Measurements from ENCODE around the gene INO80D. TPM values are rescaled to one million over a fixed set of nuclear protein-coding genes. Genes with fewer than 3 reads are reported as not detected.
"Not testable (repeated sequence)": the region's sequence is repeated elsewhere in the genome, so short reads cannot be mapped to it uniquely, and the experiment has no call there.

INO80D gene, protein sequence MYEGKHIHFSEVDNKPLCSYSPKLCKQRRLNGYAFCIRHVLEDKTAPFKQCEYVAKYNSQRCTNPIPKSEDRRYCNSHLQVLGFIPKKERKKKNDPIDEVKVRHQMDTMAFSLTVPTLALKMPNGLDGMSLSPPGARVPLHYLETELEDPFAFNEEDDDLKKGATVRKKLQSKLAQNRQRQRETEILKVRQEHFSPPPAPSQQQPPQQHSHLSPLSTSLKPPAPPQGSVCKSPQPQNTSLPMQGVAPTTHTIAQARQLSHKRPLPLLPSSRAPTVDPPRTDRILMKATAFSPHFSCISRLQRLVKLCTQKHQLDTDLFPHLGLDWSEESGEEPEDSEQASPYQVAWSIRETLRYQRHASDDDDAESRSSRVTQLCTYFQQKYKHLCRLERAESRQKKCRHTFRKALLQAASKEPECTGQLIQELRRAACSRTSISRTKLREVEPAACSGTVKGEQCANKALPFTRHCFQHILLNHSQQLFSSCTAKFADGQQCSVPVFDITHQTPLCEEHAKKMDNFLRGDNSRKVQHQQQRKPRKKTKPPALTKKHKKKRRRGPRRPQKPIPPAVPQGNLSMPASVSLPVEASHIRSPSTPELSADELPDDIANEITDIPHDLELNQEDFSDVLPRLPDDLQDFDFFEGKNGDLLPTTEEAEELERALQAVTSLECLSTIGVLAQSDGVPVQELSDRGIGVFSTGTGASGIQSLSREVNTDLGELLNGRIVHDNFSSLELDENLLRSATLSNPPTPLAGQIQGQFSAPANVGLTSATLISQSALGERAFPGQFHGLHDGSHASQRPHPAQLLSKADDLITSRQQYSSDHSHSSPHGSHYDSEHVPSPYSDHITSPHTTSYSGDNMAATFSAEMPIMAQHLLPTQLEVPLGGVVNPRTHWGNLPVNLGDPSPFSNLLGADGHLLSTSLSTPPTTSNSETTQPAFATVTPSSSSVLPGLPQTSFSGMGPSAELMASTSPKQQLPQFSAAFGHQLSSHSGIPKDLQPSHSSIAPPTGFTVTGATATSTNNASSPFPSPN
- polyA plus RNA-seq (2013) = 4.9 and 5.7 TPM in 2 replicates

DNA sequence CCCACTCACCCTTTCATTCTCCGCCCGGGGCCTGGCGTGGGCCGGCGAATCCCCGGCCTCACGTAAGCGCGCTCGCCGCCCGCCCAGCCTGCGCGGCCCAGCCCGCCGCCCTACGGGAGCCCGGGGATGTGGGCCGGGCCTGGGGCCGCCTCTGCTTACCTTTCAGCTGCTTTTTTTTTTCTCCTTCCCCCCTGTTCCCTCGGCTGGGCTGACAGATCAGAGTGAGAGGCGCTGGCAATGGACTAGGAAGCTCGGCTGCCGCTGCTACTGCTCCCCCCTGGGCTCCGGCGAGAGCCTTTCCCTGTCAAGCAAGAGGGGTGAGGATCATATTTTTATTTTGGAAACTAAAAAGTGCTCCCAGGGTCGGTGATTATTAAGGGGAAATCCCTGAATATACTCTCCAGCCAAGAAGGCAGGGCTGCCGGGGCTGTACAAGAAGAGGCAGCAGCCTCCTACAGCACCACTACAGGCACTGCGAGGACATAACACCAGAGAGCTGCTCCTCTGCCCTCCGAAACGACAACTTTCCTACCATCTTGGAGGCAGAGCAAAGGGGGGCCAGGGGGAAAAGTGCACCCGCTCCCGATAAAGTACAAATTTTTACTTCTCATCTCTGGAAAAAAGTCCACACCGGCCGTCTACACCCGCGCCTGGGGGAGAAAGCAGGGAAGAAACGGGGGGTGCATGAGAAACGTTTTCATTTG lies at the start of gene INO80D:
Gene INO80D, minus strand, starts transcription at position 433 of the 704 bp plus-strand sequence. CDS start 23,158 bp downstream, outside the sequence.
- Histone ChIP-seq H3K79me2 (ENCODE audit: control insufficient read depth, insufficient read depth, low read length, poor library complexity) (peaks cover 11% of the 10 kb centered on the region), H3K23ac (ENCODE audit: low read length) (no peak within 1 kb of the TSS), H2AK5ac (ENCODE audit: low read length) (peak within 1 kb of the TSS; percentile 70), H3K18ac (ENCODE audit: low read length) (peak within 1 kb of the TSS; percentile 94), H3K36me3 (ENCODE audit: control insufficient read depth in 1 of 2, insufficient read depth in 2 of 2, low read length in 2 of 2) (no peaks in the 10 kb centered on the region), H3K4me2 (ENCODE audit: low read length) (peak within 1 kb of the TSS; percentile 100), H3K4me3 (ENCODE audit: low read depth, low read length) (peak within 1 kb of the TSS; percentile 87), H2BK5ac (ENCODE audit: low read depth, low read length, poor library complexity) (peak within 1 kb of the TSS; percentile 98), H3K9me3 (ENCODE audit: insufficient read depth, low read depth, low read length) (no peaks in the 10 kb centered on the region), H3K27me3 (ENCODE audit: insufficient read depth, low read length) (no peaks in the 10 kb centered on the region), H2BK120ac (ENCODE audit: insufficient read depth, low read length, poor library complexity) (peak within 1 kb of the TSS; percentile 98), H3K14ac (ENCODE audit: low read length) (peak within 1 kb of the TSS; percentile 99), H3K4me1 (ENCODE audit: control insufficient read depth in 1 of 2, insufficient read depth in 2 of 2, low read length in 2 of 2) (peaks cover 2 to 4% of the 10 kb centered on the region in 2 experiments), H4K91ac (ENCODE audit: low read depth, low read length) (peak within 1 kb of the TSS; percentile 99), H4K8ac (ENCODE audit: low read depth, low read length) (peak within 1 kb of the TSS; percentile 100), H3K27ac (ENCODE audit: low read depth, low read length) (peak within 1 kb of the TSS; percentile 97), H3K79me1 (ENCODE audit: low read length) (peaks cover 15% of the 10 kb centered on the region), H2BK12ac (ENCODE audit: low read length) (no peak within 1 kb of the TSS), H3K9ac (ENCODE audit: low read length) (peak within 1 kb of the TSS; percentile 100), H2AFZ (ENCODE audit: insufficient read depth, low read length, poor library complexity) (peak within 1 kb of the TSS; percentile 96), H4K12ac (ENCODE audit: low read depth, low read length) (peak within 1 kb of the TSS; percentile 100), H3K4ac (ENCODE audit: low read depth, low read length) (peak within 1 kb of the TSS; percentile 93)
- DNase-seq = peak; percentile 72 to 80
- no CpG with 5 or more reads among the region's 39 CpGs for WGBS (ENCODE audit: extremely low coverage, insufficient coverage, insufficient read length)

DNA sequence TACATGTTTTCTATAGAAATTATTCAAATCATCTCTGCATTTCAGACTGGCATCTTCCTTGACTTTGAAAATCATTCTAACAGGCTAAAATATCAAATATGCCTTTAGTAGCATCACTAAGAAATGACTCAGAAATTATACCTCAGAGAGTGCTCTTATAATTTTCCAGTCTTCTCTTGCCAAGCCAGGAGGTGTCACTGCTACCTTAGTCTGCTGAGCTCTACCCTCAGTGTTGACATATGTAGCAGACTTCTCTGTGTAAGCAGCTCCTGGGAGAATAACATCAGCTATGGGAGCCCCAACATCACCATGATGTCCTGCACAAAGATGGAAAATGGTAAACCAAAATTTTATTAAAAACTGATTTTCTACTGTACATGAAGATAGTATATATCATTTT lies 41.7 kb upstream of the INO80D start:
- Histone ChIP-seq H4K91ac (ENCODE audit: low read depth, low read length) (no peak overlapping the region), H3K9ac (ENCODE audit: low read length) (no peak overlapping the region), H3K4ac (ENCODE audit: low read depth, low read length) (no peak overlapping the region), H3K9me3 (ENCODE audit: insufficient read depth, low read depth, low read length) (no peaks in the 10 kb centered on the region), H3K18ac (ENCODE audit: low read length) (no peak overlapping the region), H2BK5ac (ENCODE audit: low read depth, low read length, poor library complexity) (no peak overlapping the region), H3K4me2 (ENCODE audit: low read length) (no peak overlapping the region), H3K36me3 (ENCODE audit: control insufficient read depth in 1 of 2, insufficient read depth in 2 of 2, low read length in 2 of 2) (peaks cover 28 to 31% of the 10 kb centered on the region in 2 experiments), H3K79me1 (ENCODE audit: low read length) (no peaks in the 10 kb centered on the region), H3K79me2 (ENCODE audit: control insufficient read depth, insufficient read depth, low read length, poor library complexity) (no peaks in the 10 kb centered on the region), H2BK12ac (ENCODE audit: low read length) (no peak overlapping the region), H3K4me1 (ENCODE audit: control insufficient read depth in 1 of 2, insufficient read depth in 2 of 2, low read length in 2 of 2) (no peaks in the 10 kb centered on the region), H3K4me3 (ENCODE audit: low read depth, low read length) (no peak overlapping the region), H3K27ac (ENCODE audit: low read depth, low read length) (no peak overlapping the region), H2BK120ac (ENCODE audit: insufficient read depth, low read length, poor library complexity) (no peak overlapping the region), H3K14ac (ENCODE audit: low read length) (no peak overlapping the region), H2AFZ (ENCODE audit: insufficient read depth, low read length, poor library complexity) (no peak overlapping the region), H3K23ac (ENCODE audit: low read length) (no peak overlapping the region), H2AK5ac (ENCODE audit: low read length) (no peak overlapping the region), H3K27me3 (ENCODE audit: insufficient read depth, low read length) (no peaks in the 10 kb centered on the region), H4K8ac (ENCODE audit: low read depth, low read length) (no peak overlapping the region), H4K12ac (ENCODE audit: low read depth, low read length) (no peak overlapping the region)
- peak in 1 of 2 donors; percentile 22 for DNase-seq

DNA sequence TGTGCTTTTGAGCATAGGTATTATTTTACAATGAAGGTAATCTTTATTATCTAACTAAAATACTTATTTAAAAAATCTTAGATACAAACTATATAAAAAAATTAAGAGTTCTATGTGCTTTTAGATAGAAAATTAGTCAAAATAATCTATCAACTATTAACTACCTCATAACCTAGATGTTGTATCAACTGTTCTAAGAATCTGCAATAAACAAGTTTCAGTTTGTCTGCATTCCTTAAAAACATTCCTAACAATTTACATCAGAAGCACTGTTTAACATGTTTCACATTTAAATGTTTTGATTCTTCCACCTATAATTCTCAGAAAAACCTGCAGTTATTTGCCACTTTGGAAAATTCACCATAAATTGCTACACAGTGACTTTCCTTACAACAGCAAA lies 39.9 kb upstream of the INO80D start:
- Histone ChIP-seq H4K8ac (ENCODE audit: low read depth, low read length) (no peak overlapping the region), H4K91ac (ENCODE audit: low read depth, low read length) (no peak overlapping the region), H3K27ac (ENCODE audit: low read depth, low read length) (no peak overlapping the region), H2BK120ac (ENCODE audit: insufficient read depth, low read length, poor library complexity) (no peak overlapping the region), H4K12ac (ENCODE audit: low read depth, low read length) (no peak overlapping the region), H3K9me3 (ENCODE audit: insufficient read depth, low read depth, low read length) (no peaks in the 10 kb centered on the region), H3K18ac (ENCODE audit: low read length) (no peak overlapping the region), H3K36me3 (ENCODE audit: control insufficient read depth in 1 of 2, insufficient read depth in 2 of 2, low read length in 2 of 2) (peaks cover 27 to 30% of the 10 kb centered on the region in 2 experiments), H3K9ac (ENCODE audit: low read length) (no peak overlapping the region), H3K14ac (ENCODE audit: low read length) (no peak overlapping the region), H2BK5ac (ENCODE audit: low read depth, low read length, poor library complexity) (no peak overlapping the region), H3K4me1 (ENCODE audit: control insufficient read depth in 1 of 2, insufficient read depth in 2 of 2, low read length in 2 of 2) (no peaks in the 10 kb centered on the region), H2AFZ (ENCODE audit: insufficient read depth, low read length, poor library complexity) (no peak overlapping the region), H3K23ac (ENCODE audit: low read length) (no peak overlapping the region), H3K4me2 (ENCODE audit: low read length) (no peak overlapping the region), H3K27me3 (ENCODE audit: insufficient read depth, low read length) (no peaks in the 10 kb centered on the region), H3K79me2 (ENCODE audit: control insufficient read depth, insufficient read depth, low read length, poor library complexity) (no peaks in the 10 kb centered on the region), H3K79me1 (ENCODE audit: low read length) (no peaks in the 10 kb centered on the region), H3K4me3 (ENCODE audit: low read depth, low read length) (no peak overlapping the region), H2AK5ac (ENCODE audit: low read length) (no peak overlapping the region), H3K4ac (ENCODE audit: low read depth, low read length) (no peak overlapping the region), H2BK12ac (ENCODE audit: low read length) (no peak overlapping the region)
- DNase-seq = peak in 1 of 2 donors; percentile 46

DNA sequence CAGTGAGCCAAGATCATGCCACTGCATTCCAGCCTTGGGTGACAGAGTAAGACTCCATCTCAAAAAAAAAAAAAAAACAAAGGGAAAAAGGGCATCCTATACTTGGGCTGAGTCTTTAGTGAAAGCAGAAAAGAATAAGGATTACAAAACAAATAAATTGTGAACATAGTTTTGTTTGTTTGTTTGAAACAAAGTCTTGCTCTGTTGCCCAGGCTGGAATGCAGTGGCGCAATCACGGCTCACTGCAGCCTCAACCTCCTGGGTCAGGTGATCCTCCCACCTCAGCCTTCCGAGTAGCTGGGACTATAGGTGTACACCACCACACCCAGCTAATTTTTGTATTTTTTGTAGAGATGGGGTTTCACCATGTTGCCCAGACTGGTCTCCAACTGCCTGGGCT lies 36.6 kb upstream of the INO80D start:
- WGBS (ENCODE audit: extremely low coverage, insufficient coverage, insufficient read length) = no CpG with 5 or more reads among the region's 3 CpGs
- not testable (repeated sequence) for H4K91ac ChIP-seq (ENCODE audit: low read depth, low read length); H3K14ac ChIP-seq (ENCODE audit: low read length); H4K8ac ChIP-seq (ENCODE audit: low read depth, low read length); H2BK5ac ChIP-seq (ENCODE audit: low read depth, low read length, poor library complexity); H3K4me2 ChIP-seq (ENCODE audit: low read length); H3K79me1 ChIP-seq (ENCODE audit: low read length); H3K23ac ChIP-seq (ENCODE audit: low read length); H3K79me2 ChIP-seq (ENCODE audit: control insufficient read depth, insufficient read depth, low read length, poor library complexity); H2BK120ac ChIP-seq (ENCODE audit: insufficient read depth, low read length, poor library complexity); H3K4ac ChIP-seq (ENCODE audit: low read depth, low read length); H3K18ac ChIP-seq (ENCODE audit: low read length); H3K27me3 ChIP-seq (ENCODE audit: insufficient read depth, low read length); H3K4me3 ChIP-seq (ENCODE audit: low read depth, low read length); H3K4me1 ChIP-seq (ENCODE audit: control insufficient read depth in 1 of 2, insufficient read depth in 2 of 2, low read length in 2 of 2); H3K9me3 ChIP-seq (ENCODE audit: insufficient read depth, low read depth, low read length); H2BK12ac ChIP-seq (ENCODE audit: low read length); H3K9ac ChIP-seq (ENCODE audit: low read length); H4K12ac ChIP-seq (ENCODE audit: low read depth, low read length); H2AK5ac ChIP-seq (ENCODE audit: low read length); H3K27ac ChIP-seq (ENCODE audit: low read depth, low read length); H2AFZ ChIP-seq (ENCODE audit: insufficient read depth, low read length, poor library complexity)
- peaks cover 23 to 24% of the 10 kb centered on the region in 2 experiments for H3K36me3 ChIP-seq (ENCODE audit: control insufficient read depth in 1 of 2, insufficient read depth in 2 of 2, low read length in 2 of 2)
- peak; percentile 52 to 66 for DNase-seq
